ENCODE data around the gene PVALEF.

PVALEF gene

DNA sequence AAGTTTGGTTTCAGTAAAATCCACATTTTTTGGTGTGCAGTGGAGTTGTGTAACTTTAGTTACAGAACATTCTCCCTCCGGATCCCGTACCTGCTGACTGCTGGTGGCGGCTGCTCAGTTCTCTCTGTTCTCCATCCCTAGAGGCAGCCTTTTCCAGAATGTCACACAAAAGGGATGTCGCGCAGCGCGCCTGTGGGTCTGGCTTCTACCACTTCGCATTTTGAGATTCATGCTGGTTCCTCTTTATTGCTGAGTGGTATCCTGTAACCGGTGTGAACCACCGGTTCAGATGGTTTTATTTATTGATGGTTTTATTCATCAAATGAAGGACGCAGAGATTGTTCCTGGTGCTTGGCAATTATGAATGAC, 58.4 kb downstream of the PVALEF start:
- TF ChIP-seq TCF12 (IDR thresholded peaks at IDR 0.05; ENCODE audit: low read depth) (no peak), USF1 (IDR thresholded peaks at IDR 0.05) (no peak), RAD21 (IDR thresholded peaks at IDR 0.05; ENCODE audit: low read depth) (no peak), EGR1 (IDR thresholded peaks at IDR 0.05) (no peak), TAF1 (IDR thresholded peaks at IDR 0.05; ENCODE audit: low read depth) (no peak), CREB1 (IDR thresholded peaks at IDR 0.05; ENCODE audit: low read depth) (no peak), EP300 (IDR thresholded peaks at IDR 0.05; ENCODE audit: borderline replicate concordance) (no peak), CEBPB (IDR thresholded peaks at IDR 0.05) (no peak), FOXM1 (IDR thresholded peaks at IDR 0.05; ENCODE audit: borderline replicate concordance, low read depth) (no peak)

- TF ChIP-seq NFIC (IDR thresholded peaks at IDR 0.05) (no peak), USF1 (IDR thresholded peaks at IDR 0.05) (no peak), FOXM1 (IDR thresholded peaks at IDR 0.05; ENCODE audit: borderline replicate concordance, low read depth) (no peak)
These were observed 63.1 kb downstream of the PVALEF start for GRCh38 chr17:81228420-81228819.

DNA sequence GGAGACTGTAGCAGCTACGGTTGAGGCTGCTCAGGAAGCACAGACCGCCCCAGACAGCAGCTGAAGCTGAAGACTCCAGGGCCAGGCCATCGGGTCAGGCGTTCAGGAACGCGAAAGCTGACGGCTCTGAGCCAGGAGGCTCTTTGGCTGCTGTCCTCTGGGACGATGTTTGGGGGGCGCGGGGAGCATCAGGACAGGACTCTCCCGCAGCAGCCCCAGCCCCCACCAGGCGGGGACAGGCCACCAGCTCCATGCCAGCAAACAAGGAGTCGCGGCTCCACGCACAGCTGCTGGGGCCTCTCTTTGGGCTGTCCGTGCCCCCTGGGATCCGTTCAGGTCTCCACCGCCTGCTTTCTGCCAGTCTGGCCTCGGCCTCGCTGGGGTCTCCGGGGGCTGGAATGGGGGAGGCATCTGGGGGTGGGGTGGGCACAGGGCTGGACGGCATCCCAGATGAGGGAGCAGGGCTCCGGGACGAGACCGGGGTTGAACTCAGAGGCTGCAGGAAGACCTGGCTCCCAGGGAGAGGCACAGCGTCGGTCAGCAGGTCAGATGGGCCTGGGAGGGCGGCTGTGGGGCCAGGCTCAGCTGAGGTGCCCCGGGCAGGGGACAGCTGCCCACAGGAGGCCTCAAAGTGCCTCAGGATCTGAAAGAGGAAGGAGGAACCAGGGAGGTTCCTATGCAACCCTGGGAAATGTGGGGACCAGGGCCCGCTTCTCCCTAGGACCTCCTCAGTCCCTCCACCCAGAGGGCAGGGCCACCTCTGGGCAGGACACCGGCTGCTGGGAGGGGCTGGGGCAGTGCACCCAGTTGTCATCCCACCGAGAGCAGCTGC, 63.7 kb downstream of the PVALEF start:
- no peak for TF ChIP-seq TAF1 (IDR thresholded peaks at IDR 0.05; ENCODE audit: low read depth)
- TF ChIP-seq, protein P1, sequence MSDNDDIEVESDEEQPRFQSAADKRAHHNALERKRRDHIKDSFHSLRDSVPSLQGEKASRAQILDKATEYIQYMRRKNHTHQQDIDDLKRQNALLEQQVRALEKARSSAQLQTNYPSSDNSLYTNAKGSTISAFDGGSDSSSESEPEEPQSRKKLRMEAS (IDR thresholded peaks at IDR 0.05), result no peak
- TF ChIP-seq USF1 (IDR thresholded peaks at IDR 0.05), result no peak
- TF ChIP-seq EGR1 (IDR thresholded peaks at IDR 0.05), result no peak
- TF ChIP-seq, protein P2, sequence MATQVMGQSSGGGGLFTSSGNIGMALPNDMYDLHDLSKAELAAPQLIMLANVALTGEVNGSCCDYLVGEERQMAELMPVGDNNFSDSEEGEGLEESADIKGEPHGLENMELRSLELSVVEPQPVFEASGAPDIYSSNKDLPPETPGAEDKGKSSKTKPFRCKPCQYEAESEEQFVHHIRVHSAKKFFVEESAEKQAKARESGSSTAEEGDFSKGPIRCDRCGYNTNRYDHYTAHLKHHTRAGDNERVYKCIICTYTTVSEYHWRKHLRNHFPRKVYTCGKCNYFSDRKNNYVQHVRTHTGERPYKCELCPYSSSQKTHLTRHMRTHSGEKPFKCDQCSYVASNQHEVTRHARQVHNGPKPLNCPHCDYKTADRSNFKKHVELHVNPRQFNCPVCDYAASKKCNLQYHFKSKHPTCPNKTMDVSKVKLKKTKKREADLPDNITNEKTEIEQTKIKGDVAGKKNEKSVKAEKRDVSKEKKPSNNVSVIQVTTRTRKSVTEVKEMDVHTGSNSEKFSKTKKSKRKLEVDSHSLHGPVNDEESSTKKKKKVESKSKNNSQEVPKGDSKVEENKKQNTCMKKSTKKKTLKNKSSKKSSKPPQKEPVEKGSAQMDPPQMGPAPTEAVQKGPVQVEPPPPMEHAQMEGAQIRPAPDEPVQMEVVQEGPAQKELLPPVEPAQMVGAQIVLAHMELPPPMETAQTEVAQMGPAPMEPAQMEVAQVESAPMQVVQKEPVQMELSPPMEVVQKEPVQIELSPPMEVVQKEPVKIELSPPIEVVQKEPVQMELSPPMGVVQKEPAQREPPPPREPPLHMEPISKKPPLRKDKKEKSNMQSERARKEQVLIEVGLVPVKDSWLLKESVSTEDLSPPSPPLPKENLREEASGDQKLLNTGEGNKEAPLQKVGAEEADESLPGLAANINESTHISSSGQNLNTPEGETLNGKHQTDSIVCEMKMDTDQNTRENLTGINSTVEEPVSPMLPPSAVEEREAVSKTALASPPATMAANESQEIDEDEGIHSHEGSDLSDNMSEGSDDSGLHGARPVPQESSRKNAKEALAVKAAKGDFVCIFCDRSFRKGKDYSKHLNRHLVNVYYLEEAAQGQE (IDR thresholded peaks at IDR 0.05; ENCODE audit: low read depth), result no peak
- no peak for TF ChIP-seq NFIC (IDR thresholded peaks at IDR 0.05)
- TF ChIP-seq TCF12 (IDR thresholded peaks at IDR 0.05; ENCODE audit: low read depth), result no peak
- no peak for TF ChIP-seq EP300 (IDR thresholded peaks at IDR 0.05; ENCODE audit: borderline replicate concordance)

- TF ChIP-seq EGR1 (IDR thresholded peaks at IDR 0.05) (no peak), FOXM1 (IDR thresholded peaks at IDR 0.05; ENCODE audit: borderline replicate concordance, low read depth) (no peak), ZBTB7A (IDR thresholded peaks at IDR 0.05; ENCODE audit: low read depth) (no peak), TCF12 (IDR thresholded peaks at IDR 0.05; ENCODE audit: low read depth) (no peak), NFIC (IDR thresholded peaks at IDR 0.05) (no peak), TAF1 (IDR thresholded peaks at IDR 0.05; ENCODE audit: low read depth) (no peak), TEAD4 (IDR thresholded peaks at IDR 0.05) (no peak), CEBPB (IDR thresholded peaks at IDR 0.05) (no peak)
These were observed 64.3 kb downstream of the PVALEF start for GRCh38 chr17:81229666-81229920.

GRCh38 chr17:81230043-81230820, 64.9 kb downstream of the PVALEF start:
- TF ChIP-seq TEAD4 (IDR thresholded peaks at IDR 0.05), result no peak
- TF ChIP-seq RAD21 (IDR thresholded peaks at IDR 0.05; ENCODE audit: low read depth), result peak; percentile 54

GRCh38 chr17:81231121-81231645, 65.9 kb downstream of the PVALEF start:
- TF ChIP-seq TAF1 (IDR thresholded peaks at IDR 0.05; ENCODE audit: low read depth) (no peak), CREB1 (IDR thresholded peaks at IDR 0.05; ENCODE audit: low read depth) (no peak), TEAD4 (IDR thresholded peaks at IDR 0.05) (no peak), YY1 (IDR thresholded peaks at IDR 0.05; ENCODE audit: low read depth) (no peak), EP300 (IDR thresholded peaks at IDR 0.05; ENCODE audit: borderline replicate concordance) (no peak), TCF12 (IDR thresholded peaks at IDR 0.05; ENCODE audit: low read depth) (no peak), RAD21 (IDR thresholded peaks at IDR 0.05; ENCODE audit: low read depth) (no peak)

GRCh38 chr17:81231766-81232581, 66.7 kb downstream of the PVALEF start:
- TF ChIP-seq CREB1 (IDR thresholded peaks at IDR 0.05; ENCODE audit: low read depth), result no peak
- TF ChIP-seq ZBTB7A (IDR thresholded peaks at IDR 0.05; ENCODE audit: low read depth), result no peak
- TF ChIP-seq, protein P1 (IDR thresholded peaks at IDR 0.05), result no peak
- TF ChIP-seq, protein P2 (IDR thresholded peaks at IDR 0.05; ENCODE audit: low read depth), result no peak
- TF ChIP-seq USF1 (IDR thresholded peaks at IDR 0.05), result no peak
- no peak for TF ChIP-seq NFIC (IDR thresholded peaks at IDR 0.05)
- TF ChIP-seq CEBPB (IDR thresholded peaks at IDR 0.05), result no peak
- TF ChIP-seq RAD21 (IDR thresholded peaks at IDR 0.05; ENCODE audit: low read depth), result no peak
- TF ChIP-seq YY1 (IDR thresholded peaks at IDR 0.05; ENCODE audit: low read depth), result no peak
- TF ChIP-seq EP300 (IDR thresholded peaks at IDR 0.05; ENCODE audit: borderline replicate concordance), result no peak
- TF ChIP-seq TEAD4 (IDR thresholded peaks at IDR 0.05), result no peak
- TF ChIP-seq TCF12 (IDR thresholded peaks at IDR 0.05; ENCODE audit: low read depth), result no peak
- TF ChIP-seq FOXM1 (IDR thresholded peaks at IDR 0.05; ENCODE audit: borderline replicate concordance, low read depth), result no peak
- TF ChIP-seq TAF1 (IDR thresholded peaks at IDR 0.05; ENCODE audit: low read depth), result no peak
- no peak for TF ChIP-seq EGR1 (IDR thresholded peaks at IDR 0.05)

Data from Ishikawa (cell line).